K562 (cell line): ENCODE results near the gene LPIN3. TPM values are rescaled to one million over a fixed set of nuclear protein-coding genes. Genes with fewer than 3 reads are reported as not detected.

ENCODE experiments used
- ATAC-seq: fragments of 200-7000 bp; cut with Tn5 transposase; 3 replicates; pipeline ENCODE4 v1.9.1; 2020; ENCODE audit warnings: moderate library complexity
- BruUV-seq: library from RNA; stranded (reverse); fragments of 400-500 nt; replicated peaks from 2 replicates; lab custom pipeline; 2021; lab: Mats Ljungman, UMichigan
- CTCF ChIA-PET: fragments of 300-600 bp; formaldehyde crosslinking; extraction: SDS; loops from one replicate; lab custom pipeline; 2021; ENCODE audit warnings: low intra/inter-chr PET ratio; lab: Yijun Ruan, JAX
- POLR2A ChIA-PET: fragments of 300-600, 350-650 bp; sonication (Branson Sonifier 250); formaldehyde crosslinking; extraction: SDS; loops from one replicate; lab custom pipeline; 2021; ENCODE audit warnings: antibody characterized with exemption, inconsistent platforms; lab: Yijun Ruan, JAX
- DNase-seq, 4 experiments: peaks; one replicate each; pipeline versions ENCODE4 v3.0.0 to v3.0.0-alpha.2; 2011 to 2018; ENCODE audit warnings: low spot score in 3 of 4, mixed read lengths in 3 of 4; ENCODE audit errors: extremely low read depth in 1 of 4
- FAIRE-seq: peaks from 2 replicates; lab custom pipeline; 2011; peaks lifted over from hg19 to GRCh38; lab: Jason Lieb, UNC
- H2AFZ ChIP-seq: 2 replicates; pipeline ENCODE4 v1.6.0; 2011; ENCODE audit warnings: low read depth, low read length, control low read depth, inconsistent platforms
- H3K27ac ChIP-seq: fragments of 200-600 bp; 3 replicates; pipeline ENCODE4 v1.8.0; 2011; ENCODE audit warnings: low read depth, mild to moderate bottlenecking, control low read depth, inconsistent platforms, low read length, moderate library complexity, mixed read lengths; ENCODE audit errors: extremely low read depth
- H3K27me3 ChIP-seq, 2 experiments: fragments of 300-600 bp in 1 of 2; 2 replicates in 1 of 2; 3 replicates in 1 of 2; pipeline versions ENCODE4 v1.6.0 to v1.8.0; 2011; ENCODE audit warnings: inconsistent platforms in 2 of 2, low read length in 2 of 2, mild to moderate bottlenecking in 1 of 2, mixed read lengths in 1 of 2, moderate library complexity in 1 of 2; ENCODE audit not compliant: control insufficient read depth in 2 of 2, insufficient read depth in 2 of 2
- H3K36me3 ChIP-seq: fragments of 300-600 bp; 3 replicates; pipeline ENCODE4 v1.8.0; 2011; ENCODE audit warnings: mild to moderate bottlenecking, low read length, inconsistent platforms; ENCODE audit not compliant: control insufficient read depth, insufficient read depth
- H3K4me1 ChIP-seq, 2 experiments: fragments of 200-600 bp in 1 of 2; replicated peaks in 1 of 2; 2 replicates in 1 of 2; 3 replicates in 1 of 2; pipeline versions ENCODE4 v1.5.1 to v1.8.0; 2011; ENCODE audit warnings: inconsistent platforms in 2 of 2, low read length in 2 of 2, mild to moderate bottlenecking in 1 of 2, mixed read lengths in 1 of 2, moderate library complexity in 1 of 2; ENCODE audit not compliant: control insufficient read depth in 2 of 2, insufficient read depth in 2 of 2
- H3K4me2 ChIP-seq: 2 replicates; pipeline ENCODE4 v1.6.1; 2011; ENCODE audit warnings: low read length, control low read depth, inconsistent platforms, mixed read lengths; ENCODE audit not compliant: insufficient read depth
- H3K4me3 ChIP-seq: fragments of 200-600 bp; sonication (generic), shearing (Covaris generic); 2 replicates; pipeline ENCODE4 v1.5.1; 2016; ENCODE audit warnings: control low read depth, inconsistent platforms
- H3K79me2 ChIP-seq: fragments of 200-600 bp; 3 replicates; pipeline ENCODE4 v1.8.0; 2011; ENCODE audit warnings: low read length, inconsistent platforms; ENCODE audit not compliant: control insufficient read depth, insufficient read depth
- H3K9ac ChIP-seq, 2 experiments: 2 replicates each; pipeline versions ENCODE4 v1.6.0 to v1.6.1; 2011; ENCODE audit warnings: low read depth in 2 of 2, low read length in 2 of 2, control low read depth in 1 of 2, inconsistent platforms in 1 of 2, mild to moderate bottlenecking in 1 of 2, mixed read lengths in 1 of 2; ENCODE audit not compliant: insufficient read depth in 1 of 2
- H3K9me1 ChIP-seq: one replicate; pipeline ENCODE4 v1.6.0; 2011; ENCODE audit warnings: inconsistent platforms, mild to moderate bottlenecking, low read length, moderate library complexity; ENCODE audit not compliant: control insufficient read depth, insufficient read depth
- H3K9me3 ChIP-seq: replicated peaks from 2 replicates; pipeline ENCODE4 v1.5.1; 2011; ENCODE audit warnings: low read depth, low read length, inconsistent platforms; ENCODE audit not compliant: control insufficient read depth, insufficient read depth
- H4K20me1 ChIP-seq: replicated peaks from 2 replicates; pipeline ENCODE4 v1.6.1; 2011; ENCODE audit warnings: low read length, inconsistent platforms, mixed read lengths; ENCODE audit not compliant: control insufficient read depth, insufficient read depth
- CTBP1 ChIP-seq: fragments of 450-650 bp; IDR thresholded peaks from 2 replicates; pipeline ENCODE4 v1.6.1; 2016; ENCODE audit warnings: borderline replicate concordance
- KDM1A ChIP-seq, 2 experiments: fragments of 450-650 bp; IDR thresholded peaks; 2 replicates each; pipeline ENCODE4 v1.6.1; 2016; ENCODE audit warnings: mild to moderate bottlenecking in 2 of 2
- MCM3 ChIP-seq: fragments of 450-650 bp; IDR thresholded peaks from 2 replicates; pipeline ENCODE4 v1.6.1; 2016
- NKRF ChIP-seq: fragments of 450-650 bp; IDR thresholded peaks from 2 replicates; pipeline ENCODE4 v1.6.1; 2016; ENCODE audit warnings: borderline replicate concordance
- RAD51 ChIP-seq: fragments of 450-650 bp; IDR thresholded peaks from 2 replicates; pipeline ENCODE4 v1.7.1; 2016; ENCODE audit warnings: low read depth, mild to moderate bottlenecking, borderline replicate concordance
- SLC30A9 ChIP-seq: fragments of 250-450 bp; sonication (Bioruptor Pico); IDR thresholded peaks from 2 replicates; pipeline ENCODE4 v1.8.0; 2022; ENCODE audit warnings: mild to moderate bottlenecking, moderate library complexity
- SRF ChIP-seq, 2 experiments: fragments of 250-450, 450-650 bp in 1 of 2; sonication (Bioruptor Pico) in 1 of 2; sonication (generic) in 1 of 2; formaldehyde crosslinking; IDR thresholded peaks; 2 replicates each; pipeline versions ENCODE4 v1.5.0 to v1.5.1; 2020 to 2022; ENCODE audit warnings: mild to moderate bottlenecking in 1 of 2, missing genetic modification reagents in 1 of 2
- USF1 ChIP-seq: sonication (generic); formaldehyde crosslinking; IDR thresholded peaks from 2 replicates; pipeline ENCODE4 v1.9.0; 2022; ENCODE audit warnings: mild to moderate bottlenecking, missing genetic modification reagents
- ZNF311 ChIP-seq: fragments of 250-450 bp; sonication (Bioruptor Pico); IDR thresholded peaks from 2 replicates; pipeline ENCODE4 v1.4.0; 2020; ENCODE audit warnings: mild to moderate bottlenecking, moderate library complexity
- ZNF589 ChIP-seq: fragments of 200-800 bp; sonication (Bioruptor generic); IDR thresholded peaks from 2 replicates; pipeline ENCODE4 v1.6.1; 2016; ENCODE audit warnings: low read depth, missing genetic modification characterization, missing compliant biosample characterization
- ZNF780A ChIP-seq: fragments of 250-450 bp; sonication (Bioruptor Pico); IDR thresholded peaks from 2 replicates; pipeline ENCODE4 v1.5.0; 2021; ENCODE audit warnings: mild to moderate bottlenecking
- ZNF79 ChIP-seq: fragments of 250-450 bp; sonication (Bioruptor Pico); IDR thresholded peaks from 2 replicates; pipeline ENCODE4 v1.4.0; 2020; ENCODE audit warnings: low read depth, mild to moderate bottlenecking, moderate library complexity
- WGBS: fragments of 100-300 bp; shearing (Covaris generic); methylation state at CpG from one replicate; pipeline ENCODE4 v1.1.6; 2016; ENCODE audit warnings: low coverage, mixed read lengths; ENCODE audit not compliant: insufficient coverage; ENCODE audit errors: missing lambda C conversion rate; 5-methylcytosine and 5-hydroxymethylcytosine counted together
- in situ Hi-C: fragments of 300-500 bp; cut with MboI; formaldehyde crosslinking; loops from 4 replicates; pipeline ENCODE4 v1.15.0; 2018; ENCODE audit warnings: inconsistent platforms, mixed read lengths
- intact Hi-C: fragments of 100-400 bp; cut with micrococcal nuclease; formaldehyde crosslinking; loops from 2 replicates; pipeline ENCODE4 v1.14.2; 2022
- polyA plus RNA-seq, 8 experiments: library from polyadenylated mRNA; depleted of rRNA in 4 of 8; stranded (reverse) in 5 of 8; unstranded in 3 of 8; fragments of >200 nt; fragmentation: Nextera tagmentation in 2 of 8; fragmentation: Illumina TruSeq in 1 of 8; extraction: Ambion mirVana in 2 of 8; extraction: Trizol in 1 of 8; gene quantifications; 2 replicates each; pipeline versions ENCODE4 v1.2.1 to v1.2.3, GENCODE V29; 2011 to 2014; ENCODE audit warnings: inconsistent platforms in 1 of 8, missing spikeins in 1 of 8
- total RNA-seq, 7 experiments: library from RNA; depleted of rRNA in 6 of 7; stranded (reverse); fragments of >200 nt in 6 of 7; fragmentation: Illumina TruSeq in 2 of 7; extraction: Trizol in 2 of 7; gene quantifications; 2 replicates each; pipeline versions ENCODE4 v1.2.1 to v1.2.3, GENCODE V29; 2011 to 2021; ENCODE audit warnings: low replicate concordance in 1 of 7
- TF ChIP-seq, protein P1 (sequence below): sonication (generic); formaldehyde crosslinking; IDR thresholded peaks from 2 replicates; pipeline ENCODE4 v1.8.0; 2022; ENCODE audit warnings: missing genetic modification reagents, mild to moderate bottlenecking, borderline replicate concordance

The LPIN3 gene
- total and polyA plus RNA-seq, 9 of the 15 experiments (the other 6 are each of a cell fraction or from before 2014, with no cell fraction given) = 2.2 to 10.4 (median 5.9) TPM

DNA sequence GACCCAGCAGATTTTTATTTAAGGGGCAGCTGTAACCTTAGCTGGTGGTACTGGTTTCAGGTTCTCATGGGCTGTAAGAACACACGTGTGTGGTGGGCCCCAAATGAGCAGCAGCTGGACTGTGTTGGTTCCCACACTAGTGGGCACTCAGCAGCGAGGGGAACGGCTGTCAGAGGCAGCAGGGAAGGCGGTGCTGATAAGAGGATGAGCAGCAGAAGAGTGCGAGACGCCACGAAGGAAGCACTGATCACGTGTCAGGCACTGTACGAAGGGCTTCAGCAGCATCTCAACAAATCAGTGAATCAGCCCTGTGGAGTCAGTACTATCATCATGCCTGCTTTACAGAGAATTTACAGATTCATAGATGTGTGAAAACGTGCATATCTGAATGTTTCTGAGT is 67.0 kb downstream of the LPIN3 start (continued):
- TF ChIP-seq, protein P1, sequence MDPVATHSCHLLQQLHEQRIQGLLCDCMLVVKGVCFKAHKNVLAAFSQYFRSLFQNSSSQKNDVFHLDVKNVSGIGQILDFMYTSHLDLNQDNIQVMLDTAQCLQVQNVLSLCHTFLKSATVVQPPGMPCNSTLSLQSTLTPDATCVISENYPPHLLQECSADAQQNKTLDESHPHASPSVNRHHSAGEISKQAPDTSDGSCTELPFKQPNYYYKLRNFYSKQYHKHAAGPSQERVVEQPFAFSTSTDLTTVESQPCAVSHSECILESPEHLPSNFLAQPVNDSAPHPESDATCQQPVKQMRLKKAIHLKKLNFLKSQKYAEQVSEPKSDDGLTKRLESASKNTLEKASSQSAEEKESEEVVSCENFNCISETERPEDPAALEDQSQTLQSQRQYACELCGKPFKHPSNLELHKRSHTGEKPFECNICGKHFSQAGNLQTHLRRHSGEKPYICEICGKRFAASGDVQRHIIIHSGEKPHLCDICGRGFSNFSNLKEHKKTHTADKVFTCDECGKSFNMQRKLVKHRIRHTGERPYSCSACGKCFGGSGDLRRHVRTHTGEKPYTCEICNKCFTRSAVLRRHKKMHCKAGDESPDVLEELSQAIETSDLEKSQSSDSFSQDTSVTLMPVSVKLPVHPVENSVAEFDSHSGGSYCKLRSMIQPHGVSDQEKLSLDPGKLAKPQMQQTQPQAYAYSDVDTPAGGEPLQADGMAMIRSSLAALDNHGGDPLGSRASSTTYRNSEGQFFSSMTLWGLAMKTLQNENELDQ = no peak
- peak; percentile 64 for TF ChIP-seq USF1 (CRISPR knock-in tag)
- TF ChIP-seq ZNF79 (CRISPR knock-in tag) = no peak
- TF ChIP-seq RAD51 = peak; percentile 72
- TF ChIP-seq CTBP1 = 0 out of 2 replicates have a peak, but pooled peaks have one; percentile 20
- TF ChIP-seq KDM1A (IDR thresholded peaks at IDR 0.05) = 0 out of 4 replicates have a peak, but pooled peaks of 1 of the 2 experiments have one; percentile 11
- TF ChIP-seq MCM3 = no peak

DNA sequence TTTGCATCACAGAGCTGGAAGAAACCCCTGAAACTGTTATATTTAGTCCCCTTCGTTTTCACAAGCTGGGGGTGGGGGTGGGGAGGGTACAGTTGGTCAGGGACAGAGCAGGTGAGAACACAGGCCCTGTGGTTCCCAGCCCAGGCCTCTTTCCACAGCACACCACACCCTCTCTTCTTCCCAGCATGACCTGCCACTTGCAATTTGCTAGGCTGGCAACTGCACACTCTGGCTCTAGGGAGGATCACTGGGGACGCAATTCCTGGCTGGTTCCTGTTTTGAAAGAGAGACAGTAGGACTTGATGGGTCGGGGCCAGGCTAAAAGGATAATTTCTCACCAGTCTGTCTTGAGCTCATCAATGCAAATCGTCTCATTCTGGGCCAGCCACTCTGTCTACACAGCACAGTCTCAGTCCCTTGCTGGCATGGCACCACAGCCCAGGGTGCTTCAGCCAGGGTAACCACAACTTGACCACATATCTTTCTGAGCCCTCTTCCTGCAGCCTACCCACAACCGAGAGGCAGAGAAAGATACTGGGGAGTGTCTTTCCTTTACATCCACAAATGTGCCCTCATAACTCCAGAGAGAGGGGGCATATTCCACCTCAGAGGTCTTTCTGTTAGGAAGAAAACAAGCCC is 67.7 kb downstream of the LPIN3 start:
- H3K27me3 ChIP-seq = no peaks in the 10 kb centered on the region
- POLR2A ChIA-PET = interaction anchor here (1.2 kb wide), 1 partner anchor 11 kb away, joined by 3 read pairs; no protein-coding TSS in a partner anchor
- WGBS = 61% methylated on average over 5 of the region's 5 CpGs
- no peak overlapping the region for H3K9ac ChIP-seq
- no peaks in the 10 kb centered on the region for H3K9me3 ChIP-seq
- H4K20me1 ChIP-seq = no peaks in the 10 kb centered on the region; the same call in 1 of the 2 replicates
- no peak overlapping the region for H3K27ac ChIP-seq
- no peak for DNase-seq
- peaks cover 74% of the 10 kb centered on the region; the same call in 2 of the 3 replicates for H3K36me3 ChIP-seq
- H2AFZ ChIP-seq = no peak overlapping the region
- H3K4me3 ChIP-seq = no peak overlapping the region
- ATAC-seq = no peak
- CTCF ChIA-PET = no interaction called here
- FAIRE-seq = no peak
- in situ Hi-C loops = no loop called here
- no peak for TF ChIP-seq ZNF780A
- no peak for TF ChIP-seq ZNF589 (CRISPR knock-in tag)
- TF ChIP-seq ZNF311 (CRISPR knock-in tag) = no peak
- no peak for TF ChIP-seq SRF (CRISPR knock-in tag; IDR thresholded peaks at IDR 0.05)
- no peak for TF ChIP-seq SLC30A9 (CRISPR knock-in tag)
- no peak for TF ChIP-seq NKRF
- intact Hi-C loops = no loop called here
- peaks cover 0 to 4% of the 10 kb centered on the region in 2 experiments; a peak in 3 of 5 replicates for H3K4me1 ChIP-seq
- H3K4me2 ChIP-seq = no peak overlapping the region
- H3K9me1 ChIP-seq = no peaks in the 10 kb centered on the region
- no peaks in the 10 kb centered on the region for H3K79me2 ChIP-seq
- no TSS peak for BruUV-seq
